DMS 273 (cell line): ENCODE results near the gene OTOGL.
"Not testable (repeated sequence)": the region's sequence is repeated elsewhere in the genome, so short reads cannot be mapped to it uniquely, and the experiment has no call there.

Source experiments
- DNase-seq: peaks from one replicate; lab custom pipeline; 2025; ENCODE audit not compliant: unreplicated experiment; lab: John Stamatoyannopoulos, UW

OTOGL gene

GRCh38 chr12:80217011-80217535, 117.7 kb downstream of the OTOGL start:
- DNase-seq: peak; percentile 83

DNA sequence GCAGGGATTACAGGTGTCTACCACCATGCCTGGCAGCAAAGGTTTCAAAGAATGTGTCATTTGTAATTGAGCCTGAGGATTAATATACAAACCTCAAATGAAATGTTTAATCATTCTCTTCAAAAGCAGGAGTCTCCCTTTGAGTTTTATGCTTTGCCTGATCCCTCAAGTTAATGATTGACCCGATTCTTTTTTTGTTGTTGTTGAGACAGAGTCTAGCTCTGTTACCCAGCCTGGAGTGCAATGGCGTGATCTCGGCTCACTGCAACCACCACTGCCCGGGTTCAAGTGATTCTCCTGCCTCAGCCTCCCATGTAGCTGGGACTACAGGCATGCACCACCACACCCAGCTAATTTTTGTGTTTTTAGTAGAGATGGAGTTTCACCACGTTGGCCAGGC, 119.6 kb downstream of the OTOGL start:
- DNase-seq: not testable (repeated sequence)

GRCh38 chr12:80219345-80219744, 120.0 kb downstream of the OTOGL start:
- no peak for DNase-seq

DNA sequence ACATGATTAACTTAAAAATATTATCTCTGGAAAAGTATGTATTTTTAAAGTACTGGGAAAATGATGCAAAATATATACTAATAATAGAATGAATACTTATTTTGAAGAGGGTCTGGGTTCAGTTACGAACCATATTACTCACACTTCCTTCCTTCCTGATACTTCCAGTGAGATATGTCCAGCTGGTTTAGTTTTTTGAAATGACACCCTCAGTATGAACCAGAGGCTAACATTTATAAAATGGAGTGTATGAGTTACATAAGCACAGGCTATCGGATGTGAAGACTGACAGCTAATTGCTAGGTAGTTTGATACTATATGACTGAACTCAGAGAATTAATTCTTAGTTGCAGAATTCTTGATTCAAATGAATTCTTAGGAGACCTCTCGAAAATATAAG, 122.9 kb downstream of the OTOGL start:
- no peak for DNase-seq

- DNase-seq: no peak
These were observed 127.2 kb downstream of the OTOGL start for GRCh38 chr12:80226576-80226975.

DNA sequence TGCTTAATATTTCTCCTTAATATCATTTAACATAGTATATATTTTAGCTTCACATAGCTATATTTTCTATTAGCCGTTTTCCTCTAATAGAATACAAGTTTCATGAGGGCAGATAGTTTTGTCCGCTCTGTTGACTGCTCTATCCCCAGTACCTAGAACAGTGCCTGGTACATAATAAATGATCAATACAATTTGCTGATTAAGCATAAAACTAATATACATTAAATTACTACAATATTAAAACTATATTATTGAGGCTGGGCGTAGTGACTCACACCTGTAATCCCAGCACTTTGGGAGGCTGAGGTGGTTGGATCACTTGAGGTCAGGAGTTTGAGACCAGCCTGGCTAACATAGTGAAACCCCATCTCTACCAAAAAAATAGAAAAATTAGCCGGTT, 128.6 kb downstream of the OTOGL start:
- DNase-seq: not testable (repeated sequence)

- DNase-seq: peak; percentile 37
These were observed 130.7 kb downstream of the OTOGL start for GRCh38 chr12:80230068-80230467.

DNA sequence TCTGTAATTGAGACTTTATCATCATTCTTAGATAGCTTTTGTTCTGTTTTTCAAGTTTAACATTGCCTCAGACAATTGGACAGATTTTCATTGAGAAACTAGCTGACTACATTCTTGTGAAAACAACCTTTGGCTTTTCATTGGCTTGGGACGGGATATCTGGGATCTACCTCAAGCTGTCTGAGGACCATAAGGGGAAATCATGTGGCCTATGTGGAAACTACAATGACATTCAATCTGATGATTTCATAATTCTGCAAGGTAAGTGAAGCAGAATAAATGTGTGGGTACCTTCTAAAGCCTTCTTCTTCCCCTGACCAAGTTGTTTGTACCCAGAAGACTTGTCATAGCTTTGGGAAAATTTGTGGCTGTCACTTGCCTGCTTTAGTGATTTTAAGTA, 133.5 kb downstream of the OTOGL start:
- no peak for DNase-seq

DNA sequence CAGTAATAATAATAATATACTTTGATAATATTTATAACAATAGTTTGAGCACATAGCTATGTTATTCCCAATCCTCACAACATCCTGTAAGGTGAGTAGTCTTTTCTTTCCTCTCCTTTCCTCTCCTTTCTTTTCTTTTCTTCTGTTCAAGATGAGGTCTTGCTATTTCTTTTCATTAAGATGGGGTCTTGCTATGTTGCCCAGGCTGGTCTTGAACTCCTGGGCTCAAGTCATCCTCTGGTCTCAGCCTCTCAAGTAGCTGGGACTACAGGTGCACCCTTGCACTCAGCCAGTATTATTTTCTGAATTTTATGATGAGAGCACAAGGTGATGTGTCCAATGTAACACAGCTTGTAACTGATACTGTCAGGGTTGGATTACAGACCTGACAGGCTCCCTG, 134.6 kb downstream of the OTOGL start:
- no peak for DNase-seq

- no peak for DNase-seq
These were observed 135.3 kb downstream of the OTOGL start for GRCh38 chr12:80234667-80235066.

DNA sequence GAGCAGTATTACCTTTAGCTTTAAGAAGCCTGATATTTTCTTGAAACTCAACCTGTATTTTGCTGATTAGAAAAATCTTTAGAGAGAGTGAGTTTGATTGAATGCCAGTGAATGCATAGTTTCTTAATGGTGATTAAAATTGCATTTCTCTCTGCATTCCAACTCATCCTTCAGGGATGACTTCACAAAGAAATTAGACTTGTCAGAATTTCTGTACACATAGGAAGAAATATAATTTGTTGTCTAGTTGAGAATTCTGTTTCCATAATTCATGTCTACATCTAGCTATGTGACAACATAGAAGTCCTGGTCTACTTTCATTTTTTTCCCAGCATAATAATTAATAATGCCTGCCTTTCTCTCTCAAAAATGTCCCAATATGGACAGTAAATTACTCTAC, 136.6 kb downstream of the OTOGL start:
- no peak for DNase-seq

- no peak for DNase-seq
These were observed 140.5 kb downstream of the OTOGL start for GRCh38 chr12:80239867-80240266.

DNA sequence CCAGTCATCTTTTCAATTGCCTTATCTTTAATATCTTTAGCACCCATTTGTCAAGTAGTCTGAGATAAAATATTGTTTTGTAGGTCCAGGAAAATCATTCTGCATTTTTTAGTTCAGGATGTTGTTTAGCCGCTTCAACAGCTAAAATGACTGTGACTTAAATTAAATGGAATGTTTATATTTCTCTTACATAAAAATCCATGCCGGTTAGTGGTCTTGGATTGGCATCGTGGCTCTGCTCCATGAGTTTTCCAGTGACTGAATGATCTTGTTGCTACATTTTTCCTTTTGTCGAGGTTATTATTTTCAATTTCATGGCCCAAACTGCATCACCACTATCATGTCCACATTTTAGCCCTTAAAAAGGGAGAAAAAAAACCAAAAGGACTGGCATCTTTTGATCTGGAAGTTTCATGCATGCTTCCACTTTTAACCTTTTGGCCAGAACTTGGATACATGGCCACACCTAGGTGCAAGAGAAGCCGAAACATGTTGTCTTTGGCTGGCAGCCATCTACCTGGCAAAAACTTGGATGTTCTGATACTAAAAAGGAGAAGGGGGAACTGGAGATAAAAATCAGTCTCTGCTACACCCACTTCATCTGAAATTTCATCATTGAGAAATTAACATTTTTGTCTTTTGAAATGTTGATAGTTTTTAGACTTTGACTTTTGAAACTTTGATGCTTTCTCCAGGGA, 142.4 kb downstream of the OTOGL start:
- DNase-seq: no peak

- no peak for DNase-seq
These were observed 143.0 kb downstream of the OTOGL start for GRCh38 chr12:80242321-80242720.

DNA sequence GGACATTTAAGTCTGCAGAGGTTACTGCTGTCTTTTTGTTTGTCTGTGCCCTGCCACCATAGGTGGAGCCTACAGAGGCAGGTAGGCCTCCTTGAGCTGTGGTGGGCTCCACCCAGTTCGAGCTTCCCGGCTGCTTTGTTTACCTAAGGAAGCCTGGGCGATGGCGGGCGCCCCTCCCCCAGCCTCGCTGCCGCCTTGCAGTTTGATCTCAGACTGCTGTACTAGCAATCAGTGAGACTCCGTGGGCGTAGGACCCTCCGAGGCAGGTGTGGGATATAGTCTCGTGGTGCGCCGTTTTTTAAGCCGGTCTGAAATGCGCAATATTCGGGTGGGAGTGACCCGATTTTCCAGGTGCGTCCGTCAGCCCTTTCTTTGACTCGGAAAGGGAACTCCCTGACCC, 150.2 kb downstream of the OTOGL start:
- not testable (repeated sequence) for DNase-seq

DNA sequence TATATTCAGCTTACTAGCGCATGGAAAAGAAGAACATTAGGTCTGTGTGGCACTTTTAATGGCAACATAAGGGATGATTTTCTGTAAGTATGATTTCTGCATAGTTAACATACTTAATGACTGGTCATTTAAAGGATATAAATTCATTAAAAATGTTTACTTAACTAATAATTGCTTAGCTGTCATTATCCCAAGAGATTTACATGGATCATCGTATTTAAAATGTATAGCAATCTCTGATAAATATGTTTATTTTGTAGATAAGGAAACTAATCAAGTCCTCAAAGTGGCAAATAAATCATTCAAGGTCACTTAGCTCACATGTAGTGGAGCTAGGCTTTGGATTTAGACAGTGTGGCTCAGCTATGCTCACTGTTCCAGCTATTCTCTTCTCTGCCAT, 158.6 kb downstream of the OTOGL start:
- no peak for DNase-seq

DNA sequence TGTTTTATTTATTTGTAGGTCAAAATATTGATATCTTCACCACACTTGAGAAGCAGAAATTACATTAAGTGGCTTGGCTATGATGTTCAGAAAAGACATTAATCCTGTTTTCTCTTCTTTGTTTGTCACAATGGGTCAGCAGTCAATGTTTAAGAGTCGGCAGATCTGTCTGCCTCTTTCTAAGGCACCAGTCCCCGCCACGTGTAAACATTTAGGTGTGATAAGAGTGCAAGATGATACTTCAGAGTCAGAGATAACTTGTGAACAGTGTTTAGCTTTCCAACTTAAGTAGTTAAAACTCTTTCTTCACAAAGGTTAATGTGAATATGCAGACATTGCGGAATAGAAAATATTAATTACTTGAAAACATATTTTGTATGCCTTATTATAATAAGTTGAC, 160.9 kb downstream of the OTOGL start:
- no peak for DNase-seq

DNA sequence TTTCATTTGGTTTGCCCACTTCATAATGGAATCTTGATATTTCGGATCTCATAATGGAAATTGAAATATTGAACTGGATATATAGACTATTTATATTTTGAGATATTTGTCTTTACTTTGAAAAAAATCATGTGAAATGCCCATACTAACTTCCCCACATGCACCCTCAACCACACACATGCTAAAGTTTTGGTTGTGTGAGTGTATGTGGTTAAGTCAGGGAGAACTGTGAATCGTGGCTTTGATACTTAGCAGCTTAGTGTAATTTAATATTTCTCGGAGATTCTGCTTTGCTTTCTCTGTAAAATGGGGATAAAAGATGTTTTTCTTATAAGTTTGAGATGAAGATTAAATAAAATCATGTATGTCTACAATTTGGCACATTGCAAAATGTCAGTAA, 162.1 kb downstream of the OTOGL start:
- DNase-seq: no peak

DNA sequence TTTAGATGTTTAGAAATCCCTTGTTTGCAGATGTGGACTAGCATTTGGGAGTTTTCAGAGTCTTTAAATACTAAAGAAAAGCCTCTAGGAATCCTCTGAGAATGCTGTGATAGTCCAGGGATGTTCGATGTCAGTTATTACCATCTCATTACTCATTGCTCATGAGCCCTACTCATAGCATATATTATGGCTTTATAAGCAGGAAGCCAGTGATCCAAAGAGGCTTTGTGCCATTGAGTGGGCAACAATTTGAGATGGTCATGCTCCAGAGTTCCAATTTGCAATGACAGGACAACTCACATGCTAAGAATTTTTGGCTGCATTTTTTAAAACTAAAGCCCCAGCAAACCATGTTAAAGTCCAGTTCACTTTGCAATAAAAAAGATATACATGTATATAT, 163.0 kb downstream of the OTOGL start:
- DNase-seq: no peak

DNA sequence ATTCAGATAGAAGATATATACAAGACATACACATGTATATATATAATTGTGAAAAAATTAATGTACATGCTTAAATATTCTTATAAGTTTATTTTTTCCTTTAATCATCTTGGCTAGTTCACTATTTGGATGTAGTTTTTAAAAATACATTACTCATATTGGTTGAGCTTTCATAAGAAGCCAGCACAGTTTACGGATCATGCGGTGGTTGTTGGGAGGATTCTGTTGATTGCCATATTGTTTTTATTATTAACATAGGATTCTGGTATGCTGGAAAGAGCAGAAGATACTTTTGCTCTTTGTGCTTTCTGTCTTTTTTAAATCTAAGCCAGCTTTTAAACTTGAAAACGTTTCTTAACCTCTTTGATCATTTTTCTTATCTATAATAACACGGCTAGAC, 163.4 kb downstream of the OTOGL start:
- no peak for DNase-seq

GRCh38 chr12:80264386-80264785, 165.0 kb downstream of the OTOGL start:
- DNase-seq: no peak

DNA sequence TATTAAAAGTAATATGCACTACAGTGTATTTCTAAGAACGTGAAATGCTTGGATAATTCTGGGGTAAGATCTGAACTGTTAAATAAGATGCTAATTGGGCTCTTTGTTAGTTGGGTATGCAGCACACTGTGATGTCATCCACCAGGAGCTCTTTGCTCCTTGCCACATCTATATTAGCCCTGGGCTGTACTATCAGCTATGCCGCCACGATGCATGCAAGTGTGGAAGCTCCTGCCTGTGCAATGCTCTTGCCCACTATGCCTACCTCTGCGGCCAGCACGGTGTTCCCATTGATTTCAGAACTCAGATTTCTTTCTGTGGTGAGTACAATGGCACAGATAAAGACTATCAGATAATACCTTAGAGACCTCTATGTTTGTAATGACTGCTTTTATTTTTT, 165.6 kb downstream of the OTOGL start:
- no peak for DNase-seq
